Measurements from ENCODE around the gene TSBP1. TPM values are rescaled to one million over a fixed set of nuclear protein-coding genes. Genes with fewer than 3 reads are reported as not detected.

The TSBP1 gene
- polyA plus RNA-seq, 1 donor from 2014 or later: not detected

DNA sequence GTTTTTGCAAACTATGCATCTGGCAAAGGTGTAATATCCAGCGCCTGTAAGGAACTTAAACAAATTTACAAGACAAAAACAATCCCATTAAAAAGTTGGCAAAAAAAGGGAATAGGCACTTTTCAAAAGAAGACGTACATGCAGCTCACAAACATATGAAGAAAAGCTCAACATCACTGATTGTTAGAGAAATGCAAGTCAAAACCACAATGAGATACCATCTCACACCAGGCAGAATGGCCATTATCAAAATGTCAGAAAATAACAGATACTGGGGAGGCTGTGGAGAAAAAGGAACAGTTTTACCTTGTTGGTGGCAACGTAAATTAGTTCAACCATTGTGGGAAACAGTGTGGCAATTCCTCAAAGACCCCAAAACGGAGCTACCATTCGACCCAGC is 54.2 kb downstream of the TSBP1 start:
- no peaks in the 10 kb centered on the region for H3K79me2 ChIP-seq (replicated peaks; ENCODE audit: insufficient read depth, low read length)
- TF ChIP-seq, protein P1, sequence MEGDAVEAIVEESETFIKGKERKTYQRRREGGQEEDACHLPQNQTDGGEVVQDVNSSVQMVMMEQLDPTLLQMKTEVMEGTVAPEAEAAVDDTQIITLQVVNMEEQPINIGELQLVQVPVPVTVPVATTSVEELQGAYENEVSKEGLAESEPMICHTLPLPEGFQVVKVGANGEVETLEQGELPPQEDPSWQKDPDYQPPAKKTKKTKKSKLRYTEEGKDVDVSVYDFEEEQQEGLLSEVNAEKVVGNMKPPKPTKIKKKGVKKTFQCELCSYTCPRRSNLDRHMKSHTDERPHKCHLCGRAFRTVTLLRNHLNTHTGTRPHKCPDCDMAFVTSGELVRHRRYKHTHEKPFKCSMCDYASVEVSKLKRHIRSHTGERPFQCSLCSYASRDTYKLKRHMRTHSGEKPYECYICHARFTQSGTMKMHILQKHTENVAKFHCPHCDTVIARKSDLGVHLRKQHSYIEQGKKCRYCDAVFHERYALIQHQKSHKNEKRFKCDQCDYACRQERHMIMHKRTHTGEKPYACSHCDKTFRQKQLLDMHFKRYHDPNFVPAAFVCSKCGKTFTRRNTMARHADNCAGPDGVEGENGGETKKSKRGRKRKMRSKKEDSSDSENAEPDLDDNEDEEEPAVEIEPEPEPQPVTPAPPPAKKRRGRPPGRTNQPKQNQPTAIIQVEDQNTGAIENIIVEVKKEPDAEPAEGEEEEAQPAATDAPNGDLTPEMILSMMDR (IDR thresholded peaks at IDR 0.05; ENCODE audit: poor library complexity, severe bottlenecking): no peak
- no peak for TF ChIP-seq POLR2AphosphoS5 (IDR thresholded peaks at IDR 0.05)
- no peak for TF ChIP-seq MXI1 (conservative IDR thresholded peaks at IDR 0.05; ENCODE audit: poor library complexity, severe bottlenecking)
- no peaks in the 10 kb centered on the region for H3K27me3 ChIP-seq (ENCODE audit: insufficient read depth, low read depth, low read length)
- no peaks in the 10 kb centered on the region for H3F3A ChIP-seq (ENCODE audit: insufficient read depth, low read length, poor library complexity, severe bottlenecking)
- H3K9me3 ChIP-seq (ENCODE audit: low read length): no peaks in the 10 kb centered on the region
- no peaks in the 10 kb centered on the region for H3K9me2 ChIP-seq (ENCODE audit: insufficient read depth, low read length)
- H4K20me1 ChIP-seq (ENCODE audit: insufficient read depth): no peaks in the 10 kb centered on the region
- H3K4me2 ChIP-seq (ENCODE audit: low read length): no peak overlapping the region
- H3K27ac ChIP-seq (ENCODE audit: low read length): no peak overlapping the region
- no peak overlapping the region for H3K9ac ChIP-seq (ENCODE audit: low read length)
- no peak overlapping the region for H2AFZ ChIP-seq (ENCODE audit: low read depth, low read length)
- H3K4me3 ChIP-seq (ENCODE audit: low read length): no peak overlapping the region
- H3K36me3 ChIP-seq (ENCODE audit: insufficient read depth, low read length): no peaks in the 10 kb centered on the region

DNA sequence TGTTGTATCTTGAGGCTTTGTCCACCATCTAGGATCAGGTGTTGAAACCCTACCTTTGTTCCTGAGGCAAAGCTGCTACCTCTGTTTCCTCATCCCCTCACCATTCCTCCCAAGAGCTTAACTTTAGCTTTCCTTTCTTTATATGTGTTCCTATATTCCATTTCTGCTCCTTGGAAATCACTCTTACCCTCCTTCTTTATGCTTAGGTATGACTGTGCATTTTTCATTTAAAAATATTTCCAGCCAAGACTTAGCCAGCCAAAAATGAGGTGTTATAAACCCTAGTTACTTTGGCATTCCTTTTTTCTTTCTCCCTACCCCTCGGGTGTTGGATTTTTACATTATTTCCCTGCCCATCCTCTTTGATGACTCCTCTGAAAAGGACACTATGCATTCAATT is 57.7 kb downstream of the TSBP1 start:
- H3K79me2 ChIP-seq (replicated peaks; ENCODE audit: insufficient read depth, low read length): no peaks in the 10 kb centered on the region
- H4K20me1 ChIP-seq (ENCODE audit: insufficient read depth): no peaks in the 10 kb centered on the region
- H3K4me3 ChIP-seq (ENCODE audit: low read length): no peak overlapping the region
- no peak overlapping the region for H3K4me2 ChIP-seq (ENCODE audit: low read length)
- no peaks in the 10 kb centered on the region for H3F3A ChIP-seq (ENCODE audit: insufficient read depth, low read length, poor library complexity, severe bottlenecking)
- no peak overlapping the region for H3K27ac ChIP-seq (ENCODE audit: low read length)
- H2AFZ ChIP-seq (ENCODE audit: low read depth, low read length): no peak overlapping the region
- no peaks in the 10 kb centered on the region for H3K9me3 ChIP-seq (ENCODE audit: low read length)
- TF ChIP-seq MXI1 (conservative IDR thresholded peaks at IDR 0.05; ENCODE audit: poor library complexity, severe bottlenecking) (no peak), RAD21 (conservative IDR thresholded peaks at IDR 0.05) (no peak), EZH2 (IDR thresholded peaks at IDR 0.05; ENCODE audit: borderline replicate concordance, insufficient read depth, low read length, poor library complexity, severe bottlenecking) (no peak), EP300 (conservative IDR thresholded peaks at IDR 0.05; ENCODE audit: poor library complexity, severe bottlenecking) (no peak), SMC3 (conservative IDR thresholded peaks at IDR 0.05; ENCODE audit: poor library complexity) (no peak), TAF1 (IDR thresholded peaks at IDR 0.05; ENCODE audit: low read depth) (no peak), POLR2AphosphoS5 (IDR thresholded peaks at IDR 0.05) (no peak)
- TF ChIP-seq, protein P2, sequence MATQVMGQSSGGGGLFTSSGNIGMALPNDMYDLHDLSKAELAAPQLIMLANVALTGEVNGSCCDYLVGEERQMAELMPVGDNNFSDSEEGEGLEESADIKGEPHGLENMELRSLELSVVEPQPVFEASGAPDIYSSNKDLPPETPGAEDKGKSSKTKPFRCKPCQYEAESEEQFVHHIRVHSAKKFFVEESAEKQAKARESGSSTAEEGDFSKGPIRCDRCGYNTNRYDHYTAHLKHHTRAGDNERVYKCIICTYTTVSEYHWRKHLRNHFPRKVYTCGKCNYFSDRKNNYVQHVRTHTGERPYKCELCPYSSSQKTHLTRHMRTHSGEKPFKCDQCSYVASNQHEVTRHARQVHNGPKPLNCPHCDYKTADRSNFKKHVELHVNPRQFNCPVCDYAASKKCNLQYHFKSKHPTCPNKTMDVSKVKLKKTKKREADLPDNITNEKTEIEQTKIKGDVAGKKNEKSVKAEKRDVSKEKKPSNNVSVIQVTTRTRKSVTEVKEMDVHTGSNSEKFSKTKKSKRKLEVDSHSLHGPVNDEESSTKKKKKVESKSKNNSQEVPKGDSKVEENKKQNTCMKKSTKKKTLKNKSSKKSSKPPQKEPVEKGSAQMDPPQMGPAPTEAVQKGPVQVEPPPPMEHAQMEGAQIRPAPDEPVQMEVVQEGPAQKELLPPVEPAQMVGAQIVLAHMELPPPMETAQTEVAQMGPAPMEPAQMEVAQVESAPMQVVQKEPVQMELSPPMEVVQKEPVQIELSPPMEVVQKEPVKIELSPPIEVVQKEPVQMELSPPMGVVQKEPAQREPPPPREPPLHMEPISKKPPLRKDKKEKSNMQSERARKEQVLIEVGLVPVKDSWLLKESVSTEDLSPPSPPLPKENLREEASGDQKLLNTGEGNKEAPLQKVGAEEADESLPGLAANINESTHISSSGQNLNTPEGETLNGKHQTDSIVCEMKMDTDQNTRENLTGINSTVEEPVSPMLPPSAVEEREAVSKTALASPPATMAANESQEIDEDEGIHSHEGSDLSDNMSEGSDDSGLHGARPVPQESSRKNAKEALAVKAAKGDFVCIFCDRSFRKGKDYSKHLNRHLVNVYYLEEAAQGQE (IDR thresholded peaks at IDR 0.05; ENCODE audit: borderline replicate concordance): no peak
- TF ChIP-seq, protein P1 (IDR thresholded peaks at IDR 0.05; ENCODE audit: poor library complexity, severe bottlenecking): no peak
- no peaks in the 10 kb centered on the region for H3K36me3 ChIP-seq (ENCODE audit: insufficient read depth, low read length)
- H3K27me3 ChIP-seq (ENCODE audit: insufficient read depth, low read depth, low read length): no peaks in the 10 kb centered on the region
- H3K9me2 ChIP-seq (ENCODE audit: insufficient read depth, low read length): no peaks in the 10 kb centered on the region
- no peak overlapping the region for H3K9ac ChIP-seq (ENCODE audit: low read length)
